ENCODE data around the gene FITM1.

FITM1 gene

GRCh38 chr14:24119691-24120090 is 10.8 kb upstream of the FITM1 start:
- no peak for DNase-seq (ENCODE audit: low spot score)

- DNase-seq (ENCODE audit: low spot score) = no peak
Measured at GRCh38 chr14:24121210-24121609, 9.2 kb upstream of the FITM1 start.

- no peak for DNase-seq (ENCODE audit: low spot score)
Measured at GRCh38 chr14:24122416-24122815, 8.0 kb upstream of the FITM1 start.

GRCh38 chr14:24122898-24123297 is 7.6 kb upstream of the FITM1 start:
- DNase-seq (ENCODE audit: low spot score) = no peak

GRCh38 chr14:24123424-24124417 is 6.7 kb upstream of the FITM1 start:
- DNase-seq (ENCODE audit: low spot score) = no peak

GRCh38 chr14:24126939-24127338 is 3.5 kb upstream of the FITM1 start:
- DNase-seq (ENCODE audit: low spot score) = no peak

GRCh38 chr14:24127673-24128072 is 2.8 kb upstream of the FITM1 start:
- DNase-seq (ENCODE audit: low spot score) = no peak

GRCh38 chr14:24129410-24129998 is 955 bp upstream of the FITM1 start:
- no peak for DNase-seq (ENCODE audit: low spot score)

GRCh38 chr14:24130717-24131548 is 474 bp downstream of the FITM1 start:
- no peak for DNase-seq (ENCODE audit: low spot score)

- no peak for DNase-seq (ENCODE audit: low spot score)
Measured at GRCh38 chr14:24131549-24131966, 1.1 kb downstream of the FITM1 start.

GRCh38 chr14:24132061-24132685 is 1.7 kb downstream of the FITM1 start:
- peak; percentile 66 for DNase-seq (ENCODE audit: low spot score)

GRCh38 chr14:24132976-24133375 is 2.5 kb downstream of the FITM1 start:
- no peak for DNase-seq (ENCODE audit: low spot score)

- DNase-seq (ENCODE audit: low spot score) = no peak
Measured at GRCh38 chr14:24133735-24134134, 3.3 kb downstream of the FITM1 start.

GRCh38 chr14:24135584-24135833 is 5.0 kb downstream of the FITM1 start:
- no peak for DNase-seq (ENCODE audit: low spot score)

- peak; percentile 93 for DNase-seq (ENCODE audit: low spot score)
Measured at GRCh38 chr14:24135834-24136683, 5.6 kb downstream of the FITM1 start, which contains the start of gene PSME1. Gene PSME1, plus strand, starts transcription at chr14:24136194. Its CDS starts 69 bp downstream, at chr14:24136263.

GRCh38 chr14:24136684-24137528 is 6.4 kb downstream of the FITM1 start:
- DNase-seq (ENCODE audit: low spot score) = no peak

GRCh38 chr14:24137529-24138395 is 7.3 kb downstream of the FITM1 start:
- no peak for DNase-seq (ENCODE audit: low spot score)

- no peak for DNase-seq (ENCODE audit: low spot score)
Measured at GRCh38 chr14:24138396-24139271, 8.2 kb downstream of the FITM1 start.

All from kidney tubule cell (primary cell).